ENCODE data around the gene SLC7A6. TPM values are rescaled to one million over a fixed set of nuclear protein-coding genes. Genes with fewer than 3 reads are reported as not detected.

The SLC7A6 gene
- total RNA-seq, 1 experiment from 2014 or later, result 267 TPM

DNA sequence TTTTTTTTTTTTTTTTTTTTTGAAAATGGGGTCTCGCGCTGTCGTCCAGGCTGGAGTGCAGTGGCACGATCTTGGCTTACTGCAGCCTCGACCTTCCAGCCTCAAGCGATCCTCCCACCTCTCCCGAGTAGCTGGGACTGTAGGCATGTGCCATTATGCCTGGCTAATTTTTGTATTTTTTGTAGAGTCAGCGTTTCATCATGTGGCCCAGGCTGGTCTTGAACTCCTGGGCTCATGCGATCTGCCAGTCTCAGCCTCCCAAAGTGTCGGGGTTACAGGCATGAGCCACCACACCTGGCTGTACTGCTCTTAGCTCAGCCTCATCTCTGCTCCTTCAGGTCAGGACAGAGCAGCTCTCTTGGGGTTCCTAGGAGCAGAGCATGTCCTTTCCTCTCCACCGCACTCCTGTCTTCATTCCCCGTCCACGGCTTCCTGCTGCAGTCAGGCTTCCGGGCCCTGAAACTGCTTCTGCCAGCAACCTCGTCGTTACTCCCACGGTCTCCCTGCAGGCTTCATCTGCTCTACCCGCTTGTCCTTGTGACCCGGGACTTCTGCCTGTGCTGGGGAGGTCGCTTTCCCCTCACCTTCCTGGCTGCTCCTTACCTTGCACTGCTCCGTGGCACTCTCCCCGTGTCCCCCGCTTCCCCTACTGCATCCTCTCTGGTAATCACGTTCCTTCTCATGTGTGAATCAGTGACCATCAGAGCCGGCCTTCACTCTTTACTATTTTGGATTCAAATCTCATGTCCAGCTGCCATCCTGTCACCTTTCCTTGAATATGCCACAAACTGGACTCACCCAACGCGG is 84.5 kb downstream of the SLC7A6 start:
- H3K36me3 ChIP-seq (ENCODE audit: control insufficient read depth, insufficient read depth, low read length), result peaks cover 7% of the 10 kb centered on the region
- H3K9me3 ChIP-seq, result no peaks in the 10 kb centered on the region
- intact Hi-C loops (cut with micrococcal nuclease; ENCODE audit: unreplicated experiment), result no loop called here
- no peak overlapping the region for H3K4me3 ChIP-seq (ENCODE audit: low read depth, low read length)
- H3K36me3 Mint-ChIP-seq (ENCODE audit: insufficient read depth, unreplicated experiment), result peaks cover 98% of the 10 kb centered on the region
- peaks cover 10% of the 10 kb centered on the region for H3K4me1 Mint-ChIP-seq (ENCODE audit: low read depth, unreplicated experiment)
- no peak overlapping the region for H3K4me3 Mint-ChIP-seq (ENCODE audit: unreplicated experiment)
- CTCF ChIA-PET, result no interaction called here
- no peaks in the 10 kb centered on the region for H3K9me3 Mint-ChIP-seq (ENCODE audit: unreplicated experiment)
- POLR2A ChIA-PET, result interaction anchor here (0.6 kb wide), 1 partner anchor 91 kb away, joined by 3 read pairs; no protein-coding TSS in a partner anchor
- no TSS peak for BruUV-seq (replicated peaks)
- H3K4me1 ChIP-seq, result peaks cover 6% of the 10 kb centered on the region
- DNase-seq, result no peak
- TF ChIP-seq, protein P1, sequence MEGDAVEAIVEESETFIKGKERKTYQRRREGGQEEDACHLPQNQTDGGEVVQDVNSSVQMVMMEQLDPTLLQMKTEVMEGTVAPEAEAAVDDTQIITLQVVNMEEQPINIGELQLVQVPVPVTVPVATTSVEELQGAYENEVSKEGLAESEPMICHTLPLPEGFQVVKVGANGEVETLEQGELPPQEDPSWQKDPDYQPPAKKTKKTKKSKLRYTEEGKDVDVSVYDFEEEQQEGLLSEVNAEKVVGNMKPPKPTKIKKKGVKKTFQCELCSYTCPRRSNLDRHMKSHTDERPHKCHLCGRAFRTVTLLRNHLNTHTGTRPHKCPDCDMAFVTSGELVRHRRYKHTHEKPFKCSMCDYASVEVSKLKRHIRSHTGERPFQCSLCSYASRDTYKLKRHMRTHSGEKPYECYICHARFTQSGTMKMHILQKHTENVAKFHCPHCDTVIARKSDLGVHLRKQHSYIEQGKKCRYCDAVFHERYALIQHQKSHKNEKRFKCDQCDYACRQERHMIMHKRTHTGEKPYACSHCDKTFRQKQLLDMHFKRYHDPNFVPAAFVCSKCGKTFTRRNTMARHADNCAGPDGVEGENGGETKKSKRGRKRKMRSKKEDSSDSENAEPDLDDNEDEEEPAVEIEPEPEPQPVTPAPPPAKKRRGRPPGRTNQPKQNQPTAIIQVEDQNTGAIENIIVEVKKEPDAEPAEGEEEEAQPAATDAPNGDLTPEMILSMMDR (IDR thresholded peaks at IDR 0.05; ENCODE audit: insufficient read depth in 1 of 2, low read depth in 1 of 2, low read length in 1 of 2, severe bottlenecking in 1 of 2, unreplicated experiment in 1 of 2), result no peak
- no peaks in the 10 kb centered on the region for H3K27me3 ChIP-seq (replicated peaks; ENCODE audit: control insufficient read depth, insufficient read depth, low read length)
- peak overlapping the region; percentile 23 for H3K27ac Mint-ChIP-seq (ENCODE audit: unreplicated experiment)
- H3K27me3 Mint-ChIP-seq (ENCODE audit: insufficient read depth, unreplicated experiment), result no peaks in the 10 kb centered on the region

DNA sequence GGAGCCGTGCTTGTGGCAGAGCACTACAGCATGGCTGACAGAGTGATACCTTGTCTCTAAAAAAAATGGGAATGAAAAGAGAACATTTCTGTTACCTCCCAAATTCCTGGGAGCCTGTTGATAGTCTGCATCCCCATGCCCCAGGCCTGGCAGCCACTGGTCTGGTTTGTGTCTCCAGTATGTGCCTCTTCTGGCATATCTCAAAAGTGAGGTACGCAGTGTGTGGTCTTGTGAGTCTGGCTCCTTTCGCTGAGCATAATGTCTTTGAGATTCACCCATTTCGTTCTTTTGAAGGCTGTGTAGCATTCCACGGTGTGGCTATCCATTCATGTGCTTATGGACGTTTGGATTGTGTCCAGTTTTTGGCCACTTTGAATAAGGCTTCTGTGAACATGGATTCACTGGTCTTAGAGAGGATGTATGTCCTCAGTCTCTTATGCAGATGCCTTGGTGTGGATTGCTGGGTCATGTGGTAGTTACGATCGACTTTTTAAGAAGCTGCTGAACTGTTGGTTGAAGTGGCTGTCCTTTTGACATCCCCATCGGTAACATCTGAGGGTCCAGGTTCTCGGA is 85.6 kb downstream of the SLC7A6 start:
- Mint-ChIP-seq H3K36me3 (ENCODE audit: insufficient read depth, unreplicated experiment) (peaks cover 98% of the 10 kb centered on the region), H3K4me1 (ENCODE audit: low read depth, unreplicated experiment) (peaks cover 10% of the 10 kb centered on the region), H3K27me3 (ENCODE audit: insufficient read depth, unreplicated experiment) (no peaks in the 10 kb centered on the region), H3K27ac (ENCODE audit: unreplicated experiment) (no peak overlapping the region), H3K9me3 (ENCODE audit: unreplicated experiment) (no peaks in the 10 kb centered on the region), H3K4me3 (ENCODE audit: unreplicated experiment) (no peak overlapping the region)
- Histone ChIP-seq H3K36me3 (ENCODE audit: control insufficient read depth, insufficient read depth, low read length) (peaks cover 7% of the 10 kb centered on the region), H3K27me3 (replicated peaks; ENCODE audit: control insufficient read depth, insufficient read depth, low read length) (no peaks in the 10 kb centered on the region), H3K4me1 (peaks cover 6% of the 10 kb centered on the region), H3K9me3 (no peaks in the 10 kb centered on the region), H3K4me3 (ENCODE audit: low read depth, low read length) (no peak overlapping the region)
- intact Hi-C loops (cut with micrococcal nuclease; ENCODE audit: unreplicated experiment), result no loop called here
- POLR2A ChIA-PET, result no interaction called here
- CTCF ChIA-PET, result no interaction called here
- TF ChIP-seq, protein P1 (IDR thresholded peaks at IDR 0.05; ENCODE audit: insufficient read depth in 1 of 2, low read depth in 1 of 2, low read length in 1 of 2, severe bottlenecking in 1 of 2, unreplicated experiment in 1 of 2), result no peak
- DNase-seq, result no peak
- no TSS peak for BruUV-seq (replicated peaks)

DNA sequence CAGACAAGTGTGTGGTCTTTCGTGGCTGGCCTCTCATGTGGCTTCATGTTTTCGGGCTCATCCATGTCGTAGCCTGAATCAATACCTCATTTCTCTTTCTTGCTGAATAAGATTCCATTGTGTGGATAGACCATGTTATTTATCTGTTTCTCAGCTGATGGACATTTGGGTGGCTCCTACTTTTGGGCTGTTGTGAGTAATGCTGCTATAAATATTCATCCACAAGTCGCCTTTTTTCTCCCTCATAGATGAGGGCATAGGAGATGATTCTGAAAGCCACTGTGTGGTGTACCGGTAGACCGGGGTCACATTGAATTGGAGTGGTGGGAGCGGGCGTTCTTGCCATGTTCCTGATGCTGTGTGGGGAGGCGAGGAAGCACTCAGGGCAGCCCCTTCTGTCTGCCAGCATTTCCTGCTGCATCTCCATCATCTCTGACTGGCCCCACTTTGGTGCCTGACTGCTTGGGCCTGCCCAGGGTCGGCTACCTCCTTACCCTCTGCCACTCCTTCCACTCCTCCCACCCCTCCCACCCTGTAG is 86.6 kb downstream of the SLC7A6 start:
- ChIA-PET CTCF (no interaction called here), POLR2A (no interaction called here)
- BruUV-seq (replicated peaks), result no TSS peak
- Mint-ChIP-seq H3K9me3 (ENCODE audit: unreplicated experiment) (no peaks in the 10 kb centered on the region), H3K4me3 (ENCODE audit: unreplicated experiment) (no peak overlapping the region), H3K27me3 (ENCODE audit: insufficient read depth, unreplicated experiment) (no peaks in the 10 kb centered on the region), H3K36me3 (ENCODE audit: insufficient read depth, unreplicated experiment) (peaks cover 98% of the 10 kb centered on the region), H3K4me1 (ENCODE audit: low read depth, unreplicated experiment) (peaks cover 10% of the 10 kb centered on the region), H3K27ac (ENCODE audit: unreplicated experiment) (no peak overlapping the region)
- intact Hi-C loops (cut with micrococcal nuclease; ENCODE audit: unreplicated experiment), result no loop called here
- TF ChIP-seq, protein P1 (IDR thresholded peaks at IDR 0.05; ENCODE audit: insufficient read depth in 1 of 2, low read depth in 1 of 2, low read length in 1 of 2, severe bottlenecking in 1 of 2, unreplicated experiment in 1 of 2), result no peak
- Histone ChIP-seq H3K36me3 (ENCODE audit: control insufficient read depth, insufficient read depth, low read length) (peaks cover 7% of the 10 kb centered on the region), H3K9me3 (no peaks in the 10 kb centered on the region), H3K4me1 (peaks cover 6% of the 10 kb centered on the region), H3K4me3 (ENCODE audit: low read depth, low read length) (no peak overlapping the region), H3K27me3 (replicated peaks; ENCODE audit: control insufficient read depth, insufficient read depth, low read length) (no peaks in the 10 kb centered on the region)
- DNase-seq, result no peak

Small RNA genes lying within 50 kb of the gene (microRNA-seq; reads per million reads assigned to microRNA genes)
- 2.4 reads per million, percentile 12 among the genes with 10 or more reads in this experiment for gene MIR6773

Other genes starting within 250 kb of the SLC7A6 start
- not detected in 2 replicates for gene DPEP2NB, start 248.6 kb upstream of the SLC7A6 start, total RNA-seq (2022)
- 15.9 and 17.1 TPM in 2 replicates for gene DDX28, start 241.3 kb upstream of the SLC7A6 start, total RNA-seq (2022)
- gene DUS2, start 241.2 kb upstream of the SLC7A6 start, total RNA-seq (2022), result 33.6 and 37.4 TPM in 2 replicates
- gene NFATC3, start 179.2 kb upstream of the SLC7A6 start, total RNA-seq (2022), result 40.0 and 43.9 TPM in 2 replicates
- 109 and 110 TPM in 2 replicates for gene ESRP2, start 28.4 kb upstream of the SLC7A6 start, total RNA-seq (2022)
- 33.2 and 33.4 TPM in 2 replicates for gene PLA2G15, start 19.2 kb upstream of the SLC7A6 start, total RNA-seq (2022)
- 34.0 and 34.2 TPM in 2 replicates for gene SLC7A6OS, start 46.4 kb downstream of the SLC7A6 start, total RNA-seq (2022)
- 156 and 166 TPM in 2 replicates for gene PRMT7, start 46.5 kb downstream of the SLC7A6 start, total RNA-seq (2022)
- 2.4 and 2.8 TPM in 2 replicates for gene SMPD3, start 184.0 kb downstream of the SLC7A6 start, total RNA-seq (2022)